Measurements from ENCODE around the gene HLA-DQA1.

DNA sequence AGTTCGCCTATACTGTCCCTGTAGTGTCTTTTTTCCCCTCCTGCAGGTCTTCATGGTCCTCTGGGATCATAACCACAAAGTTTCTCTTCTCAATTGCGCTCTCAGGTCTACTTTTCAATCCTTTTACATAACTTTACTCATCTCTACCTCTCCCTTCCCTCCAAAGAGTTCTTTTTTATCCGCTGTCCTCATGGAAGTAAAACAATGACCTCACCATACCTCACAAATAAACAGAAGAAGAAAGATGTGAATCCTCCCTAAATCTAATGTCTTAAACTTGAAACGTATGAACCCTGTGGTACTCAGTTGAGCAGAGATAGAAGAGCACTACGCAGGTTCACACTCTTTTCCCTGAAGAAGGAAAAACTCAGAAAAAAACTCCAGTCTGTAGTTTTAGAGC lies 12.1 kb upstream of the HLA-DQA1 start:
- TF ChIP-seq, protein P1, sequence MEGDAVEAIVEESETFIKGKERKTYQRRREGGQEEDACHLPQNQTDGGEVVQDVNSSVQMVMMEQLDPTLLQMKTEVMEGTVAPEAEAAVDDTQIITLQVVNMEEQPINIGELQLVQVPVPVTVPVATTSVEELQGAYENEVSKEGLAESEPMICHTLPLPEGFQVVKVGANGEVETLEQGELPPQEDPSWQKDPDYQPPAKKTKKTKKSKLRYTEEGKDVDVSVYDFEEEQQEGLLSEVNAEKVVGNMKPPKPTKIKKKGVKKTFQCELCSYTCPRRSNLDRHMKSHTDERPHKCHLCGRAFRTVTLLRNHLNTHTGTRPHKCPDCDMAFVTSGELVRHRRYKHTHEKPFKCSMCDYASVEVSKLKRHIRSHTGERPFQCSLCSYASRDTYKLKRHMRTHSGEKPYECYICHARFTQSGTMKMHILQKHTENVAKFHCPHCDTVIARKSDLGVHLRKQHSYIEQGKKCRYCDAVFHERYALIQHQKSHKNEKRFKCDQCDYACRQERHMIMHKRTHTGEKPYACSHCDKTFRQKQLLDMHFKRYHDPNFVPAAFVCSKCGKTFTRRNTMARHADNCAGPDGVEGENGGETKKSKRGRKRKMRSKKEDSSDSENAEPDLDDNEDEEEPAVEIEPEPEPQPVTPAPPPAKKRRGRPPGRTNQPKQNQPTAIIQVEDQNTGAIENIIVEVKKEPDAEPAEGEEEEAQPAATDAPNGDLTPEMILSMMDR (IDR thresholded peaks at IDR 0.05) = no peak
- no peak for TF ChIP-seq POLR2A (IDR thresholded peaks at IDR 0.05)
